OCI-LY7 (cell line): ENCODE measurements around the gene ENHO. TPM values are rescaled to one million over a fixed set of nuclear protein-coding genes. Genes with fewer than 3 reads are reported as not detected.

ENCODE experiments used
- BruUV-seq: library from RNA; stranded (reverse); fragments of 400-500 nt; replicated peaks from 2 replicates; lab custom pipeline; 2021; lab: Mats Ljungman, UMichigan
- CTCF ChIA-PET: fragments of 300-600 bp; sonication (Branson Sonifier 250); formaldehyde crosslinking; loops from one replicate; lab custom pipeline; 2022; ENCODE audit warnings: antibody characterized with exemption; ENCODE audit not compliant: unreplicated experiment; lab: Charles Lee
- POLR2A ChIA-PET: fragments of 300-600 bp; sonication (Branson Sonifier 250); formaldehyde crosslinking; loops from one replicate; lab custom pipeline; 2022; ENCODE audit warnings: antibody characterized with exemption; lab: Charles Lee
- DNase-seq: peaks from one replicate; pipeline ENCODE4 v3.0.0-alpha.2; 2015; ENCODE audit warnings: low spot score
- H2AFZ ChIP-seq: fragments of 200-600 bp; sonication (generic), shearing (Covaris generic); 2 replicates; pipeline ENCODE4 v1.6.1; 2014; ENCODE audit warnings: mild to moderate bottlenecking, antibody characterized with exemption, low read length, moderate library complexity
- H3K27ac ChIP-seq: fragments of 200-600 bp; sonication (generic); 2 replicates; pipeline ENCODE4 v1.5.1; 2014; ENCODE audit warnings: mixed run types, low read depth, mild to moderate bottlenecking, moderate library complexity, low read length, inconsistent platforms; ENCODE audit not compliant: poor library complexity, severe bottlenecking
- H3K36me3 ChIP-seq: fragments of 200-600 bp; sonication (generic); 2 replicates; pipeline ENCODE4 v1.6.1; 2014; ENCODE audit warnings: mild to moderate bottlenecking, antibody characterized with exemption, low read length, moderate library complexity, mixed read lengths; ENCODE audit not compliant: insufficient read depth
- H3K4me1 ChIP-seq: fragments of 200-600 bp; sonication (generic); 2 replicates; pipeline ENCODE4 v1.5.1; 2014; ENCODE audit warnings: mild to moderate bottlenecking, low read length; ENCODE audit not compliant: insufficient read depth, poor library complexity, severe bottlenecking
- H3K4me2 ChIP-seq: fragments of 200-600 bp; sonication (generic); 2 replicates; pipeline ENCODE4 v1.6.1; 2014; ENCODE audit warnings: mild to moderate bottlenecking, low read length
- H3K4me3 ChIP-seq: fragments of 200-600 bp; sonication (generic); 2 replicates; pipeline ENCODE4 v1.5.1; 2014; ENCODE audit warnings: mild to moderate bottlenecking, low read depth, low read length; ENCODE audit not compliant: poor library complexity, severe bottlenecking
- H3K79me2 ChIP-seq: fragments of 200-600 bp; sonication (generic); 2 replicates; pipeline ENCODE4 v1.6.1; 2016; ENCODE audit warnings: low read depth, mild to moderate bottlenecking, low read length, moderate library complexity, mixed read lengths; ENCODE audit not compliant: insufficient read depth
- H3K9me2 ChIP-seq: fragments of 200-600 bp; sonication (generic); 2 replicates; pipeline ENCODE4 v1.6.1; 2016; ENCODE audit warnings: mild to moderate bottlenecking, low read length, mixed read lengths; ENCODE audit not compliant: insufficient read depth
- H3K9me3 ChIP-seq: fragments of 200-600 bp; sonication (generic); 2 replicates; pipeline ENCODE4 v1.6.1; 2014; ENCODE audit warnings: mild to moderate bottlenecking, mixed run types, low read length, mixed read lengths
- H4K20me1 ChIP-seq: fragments of 200-600 bp; sonication (generic); 2 replicates; pipeline ENCODE4 v1.6.1; 2014; ENCODE audit warnings: mild to moderate bottlenecking, antibody characterized with exemption, low read length, moderate library complexity, mixed read lengths; ENCODE audit not compliant: insufficient read depth
- EZH2phosphoT487 ChIP-seq: fragments of 200-600 bp; sonication (generic); IDR thresholded peaks from 2 replicates; pipeline ENCODE4 v1.6.1; 2018; ENCODE audit warnings: low read depth, borderline replicate concordance, mild to moderate bottlenecking, mixed run types, antibody characterized with exemption, low read length, moderate library complexity, mixed read lengths
- intact Hi-C: fragments of 100-400 bp; cut with micrococcal nuclease; formaldehyde crosslinking; loops from one replicate; pipeline ENCODE4 v1.10.0; 2022; ENCODE audit not compliant: unreplicated experiment
- total RNA-seq, 2 experiments: library from RNA; depleted of rRNA in 1 of 2; stranded (reverse); fragments of >200 nt in 1 of 2; shearing (Covaris generic) in 1 of 2; gene quantifications; 2 replicates each; pipeline ENCODE4 v1.2.3, GENCODE V29; 2014 to 2022
- TF ChIP-seq, protein P1 (sequence below): fragments of 200-600 bp; sonication (generic); conservative IDR thresholded peaks from 2 replicates; pipeline ENCODE4 v1.5.1; 2014; ENCODE audit warnings: mild to moderate bottlenecking, antibody characterized with exemption, low read length, moderate library complexity, mixed read lengths

Gene ENHO
- total RNA-seq, 2 experiments from 2014 or later = 0.91 TPM; not detected in 1

DNA sequence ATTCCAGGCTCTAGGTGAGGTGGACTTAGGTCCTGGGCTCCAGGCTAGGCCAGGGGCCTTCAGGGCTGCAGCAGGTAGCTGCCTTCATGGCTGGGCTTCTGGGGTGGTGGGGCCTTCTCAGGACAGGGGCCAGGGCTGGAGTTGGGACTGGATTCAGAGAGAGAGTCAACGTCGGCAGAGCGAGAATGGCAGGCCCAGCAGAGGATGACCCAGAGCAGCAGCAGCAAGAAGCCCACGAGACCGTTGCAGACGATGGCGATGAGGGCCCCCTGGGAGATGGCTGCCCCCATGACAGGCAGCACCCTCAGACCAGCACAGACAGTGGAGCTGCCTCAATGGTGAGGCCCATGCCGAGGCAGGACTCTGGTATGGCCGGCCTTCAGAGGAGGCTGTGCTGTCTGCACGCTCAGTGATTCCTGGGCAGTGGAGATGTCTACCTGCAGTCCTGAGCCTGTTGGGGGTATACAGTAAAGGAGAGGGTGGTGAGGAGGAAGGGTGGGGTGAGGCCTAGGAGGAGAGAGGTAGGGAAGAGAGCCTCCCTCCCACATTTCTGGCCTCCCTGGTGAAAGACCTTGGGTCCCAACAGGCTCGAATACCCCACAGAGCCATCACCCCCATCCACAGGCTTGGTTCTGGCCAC is 1.3 kb downstream of the ENHO start:
- ChIA-PET POLR2A (no interaction called here), CTCF (no interaction called here)
- Histone ChIP-seq H4K20me1 (no peaks in the 10 kb centered on the region), H3K4me2 (no peak overlapping the region), H3K27ac (no peak overlapping the region), H3K79me2 (no peaks in the 10 kb centered on the region), H3K36me3 (no peaks in the 10 kb centered on the region), H3K9me2 (no peaks in the 10 kb centered on the region), H3K9me3 (no peaks in the 10 kb centered on the region), H3K4me3 (no peak overlapping the region), H3K4me1 (peaks cover 12% of the 10 kb centered on the region), H2AFZ (no peak overlapping the region)
- no TSS peak for BruUV-seq
- TF ChIP-seq EZH2phosphoT487 = no peak
- TF ChIP-seq, protein P1, sequence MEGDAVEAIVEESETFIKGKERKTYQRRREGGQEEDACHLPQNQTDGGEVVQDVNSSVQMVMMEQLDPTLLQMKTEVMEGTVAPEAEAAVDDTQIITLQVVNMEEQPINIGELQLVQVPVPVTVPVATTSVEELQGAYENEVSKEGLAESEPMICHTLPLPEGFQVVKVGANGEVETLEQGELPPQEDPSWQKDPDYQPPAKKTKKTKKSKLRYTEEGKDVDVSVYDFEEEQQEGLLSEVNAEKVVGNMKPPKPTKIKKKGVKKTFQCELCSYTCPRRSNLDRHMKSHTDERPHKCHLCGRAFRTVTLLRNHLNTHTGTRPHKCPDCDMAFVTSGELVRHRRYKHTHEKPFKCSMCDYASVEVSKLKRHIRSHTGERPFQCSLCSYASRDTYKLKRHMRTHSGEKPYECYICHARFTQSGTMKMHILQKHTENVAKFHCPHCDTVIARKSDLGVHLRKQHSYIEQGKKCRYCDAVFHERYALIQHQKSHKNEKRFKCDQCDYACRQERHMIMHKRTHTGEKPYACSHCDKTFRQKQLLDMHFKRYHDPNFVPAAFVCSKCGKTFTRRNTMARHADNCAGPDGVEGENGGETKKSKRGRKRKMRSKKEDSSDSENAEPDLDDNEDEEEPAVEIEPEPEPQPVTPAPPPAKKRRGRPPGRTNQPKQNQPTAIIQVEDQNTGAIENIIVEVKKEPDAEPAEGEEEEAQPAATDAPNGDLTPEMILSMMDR = no peak
- no peak for DNase-seq
- intact Hi-C loops = no loop called here

GRCh38 chr9:34520505-34521385 is 2.0 kb downstream of the ENHO start:
- ChIA-PET POLR2A (interaction anchor here (0.5 kb wide), 1 partner anchor 86 kb away, joined by 3 read pairs; no protein-coding TSS in a partner anchor), CTCF (no interaction called here)
- Histone ChIP-seq H3K4me2 (no peak overlapping the region), H4K20me1 (no peaks in the 10 kb centered on the region), H3K9me2 (no peaks in the 10 kb centered on the region), H2AFZ (no peak overlapping the region), H3K4me1 (peaks cover 12% of the 10 kb centered on the region), H3K27ac (no peak overlapping the region), H3K79me2 (no peaks in the 10 kb centered on the region), H3K36me3 (no peaks in the 10 kb centered on the region), H3K9me3 (no peaks in the 10 kb centered on the region), H3K4me3 (no peak overlapping the region)
- BruUV-seq = no TSS peak
- no peak for DNase-seq
- TF ChIP-seq EZH2phosphoT487 = no peak
- TF ChIP-seq, protein P1 = no peak
- intact Hi-C loops = no loop called here
